ENCODE data around the gene ZDHHC7. TPM values are rescaled to one million over a fixed set of nuclear protein-coding genes. Genes with fewer than 3 reads are reported as not detected.

ZDHHC7 gene
- polyA plus RNA-seq, 2 of the 4 experiments (the other 2 are of a cell fraction): 42.3 to 58.0 TPM

DNA sequence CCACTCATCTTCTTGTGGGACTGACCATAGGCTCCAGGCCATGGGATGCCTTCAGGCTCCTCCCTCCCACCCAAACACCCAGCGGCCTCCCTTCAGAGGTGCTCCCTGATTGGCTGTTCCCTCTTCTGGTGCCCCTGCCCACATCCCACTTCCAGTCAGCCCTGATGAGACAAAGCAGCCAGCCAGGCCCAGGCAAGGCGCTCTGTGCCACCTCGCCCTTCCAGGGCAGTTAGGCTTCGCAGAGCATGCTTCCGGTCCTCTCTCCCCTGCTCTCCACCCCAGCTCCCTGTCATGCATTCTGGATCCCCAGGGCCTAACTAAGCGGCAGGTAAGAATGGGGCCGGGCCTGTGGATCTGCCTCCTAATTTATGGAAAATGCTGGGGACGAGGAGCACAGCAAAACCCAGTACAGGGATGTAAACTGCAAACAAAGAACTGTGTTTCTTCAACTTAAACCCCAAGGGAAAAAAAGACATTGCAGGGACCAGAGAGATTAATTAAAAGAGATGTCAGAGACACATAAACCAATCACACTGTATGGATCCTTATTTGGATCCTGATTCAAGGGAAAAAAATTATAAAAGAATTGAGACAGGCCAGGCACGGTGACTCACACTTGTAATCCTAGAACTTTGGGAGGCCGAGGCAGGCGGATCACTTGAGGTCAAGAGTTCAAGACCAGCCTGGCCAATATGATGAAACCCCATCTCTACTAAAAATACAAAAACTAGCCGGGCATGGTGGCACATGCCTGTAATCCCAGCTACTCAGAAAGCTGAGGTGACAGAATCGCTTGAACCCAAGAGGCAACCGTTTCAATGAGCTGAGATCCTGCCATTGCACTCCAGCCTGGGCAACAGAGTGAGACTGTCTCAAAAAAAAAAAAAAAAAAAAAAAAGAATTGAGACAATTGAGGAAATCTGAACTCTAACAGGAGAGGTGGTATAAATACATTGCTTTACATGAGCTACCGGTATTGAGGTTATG lies 26.0 kb downstream of the ZDHHC7 start:
- POLR2A ChIA-PET: interaction anchor here (0.6 kb wide), 1 partner anchor 19 kb away, joined by 3 read pairs; no protein-coding TSS in a partner anchor
- peak in 1 of 2 experiments; percentile 56; a peak in 3 of 6 replicates for ATAC-seq

DNA sequence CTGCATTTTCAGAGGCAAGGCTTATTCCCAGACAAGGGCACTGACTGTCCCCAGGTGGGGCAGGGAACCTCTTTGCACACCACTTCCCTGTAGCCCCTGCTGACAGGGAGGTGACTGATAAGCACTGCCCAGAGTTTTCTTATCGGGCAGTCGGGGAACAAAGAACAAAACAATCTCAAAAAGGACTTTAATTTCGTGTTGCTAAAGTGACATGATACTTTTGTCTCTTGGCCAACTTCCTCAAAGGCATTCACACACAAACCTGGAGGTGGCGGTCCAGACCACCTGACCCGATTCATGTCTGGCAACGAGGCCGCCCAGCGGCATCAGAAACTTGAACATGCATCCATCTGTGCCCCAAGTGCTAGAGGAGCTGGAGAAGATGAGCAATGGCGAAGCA lies 28.9 kb downstream of the ZDHHC7 start:
- ATAC-seq: no peak
- DNase-seq (ENCODE audit: low read depth in 1 of 2, low spot score in 1 of 2): no peak
- FAIRE-seq: no peak
- 87% methylated on average over 9 of the region's 9 CpGs for WGBS (ENCODE audit: missing lambda C conversion rate)
- POLR2A ChIA-PET: interaction anchor here (1.4 kb wide), 1 partner anchor 12 kb away, joined by 4 read pairs; no protein-coding TSS in a partner anchor
- no peak overlapping the region for H3K4me2 ChIP-seq
- H3K4me1 ChIP-seq: peaks cover 23% of the 10 kb centered on the region
- CTCF ChIA-PET: interaction anchor here (0.8 to 5.4 kb wide), 9 partner anchors 12 to 244 kb away, joined by 3 to 49 read pairs (median 4); no protein-coding TSS in a partner anchor
- H3K27ac ChIP-seq: no peak overlapping the region; a peak in 1 of 6 replicates
- no peak overlapping the region for H3K4me3 ChIP-seq
- TF ChIP-seq POLR2A (IDR thresholded peaks at IDR 0.05; ENCODE audit: low read length) (no peak), EHMT2 (IDR thresholded peaks at IDR 0.05; ENCODE audit: low read depth) (no peak), HES2 (IDR thresholded peaks at IDR 0.05) (no peak), FOSL2 (IDR thresholded peaks at IDR 0.05) (no peak), FOSL2 (CRISPR knock-in tag; IDR thresholded peaks at IDR 0.05) (no peak)
- H3K9me3 ChIP-seq: no peaks in the 10 kb centered on the region

More for the DNA sequence above, 26.0 kb downstream of the ZDHHC7 start:
- DNase-seq (ENCODE audit: low read depth in 1 of 2, low spot score in 1 of 2) (peak in 1 of 2 experiments; percentile 33), FAIRE-seq (no peak)
- Histone ChIP-seq H3K4me3 (no peak overlapping the region), H3K9me3 (no peaks in the 10 kb centered on the region), H3K4me2 (peak overlapping the region; percentile 40), H3K27ac (peak overlapping the region; percentile 58 to 85), H3K4me1 (peaks cover 19% of the 10 kb centered on the region)
- 67% methylated on average over 15 of the region's 15 CpGs for WGBS (ENCODE audit: missing lambda C conversion rate)
- CTCF ChIA-PET: interaction anchor here (0.6 to 1.6 kb wide), 7 partner anchors 14 to 108 kb away, joined by 3 to 5 read pairs (median 3); partner anchors contain the start of gene KIAA0513
- TF ChIP-seq FOSL2 (IDR thresholded peaks at IDR 0.05) (no peak), FOSL2 (CRISPR knock-in tag; IDR thresholded peaks at IDR 0.05) (peak; percentile 61), HOXB5 (CRISPR knock-in tag; IDR thresholded peaks at IDR 0.05) (no peak), RFX5 (IDR thresholded peaks at IDR 0.05) (no peak), CEBPB (IDR thresholded peaks at IDR 0.05) (peak in 1 of 2 experiments; percentile 22; a peak in 1 of 4 replicates)

DNA sequence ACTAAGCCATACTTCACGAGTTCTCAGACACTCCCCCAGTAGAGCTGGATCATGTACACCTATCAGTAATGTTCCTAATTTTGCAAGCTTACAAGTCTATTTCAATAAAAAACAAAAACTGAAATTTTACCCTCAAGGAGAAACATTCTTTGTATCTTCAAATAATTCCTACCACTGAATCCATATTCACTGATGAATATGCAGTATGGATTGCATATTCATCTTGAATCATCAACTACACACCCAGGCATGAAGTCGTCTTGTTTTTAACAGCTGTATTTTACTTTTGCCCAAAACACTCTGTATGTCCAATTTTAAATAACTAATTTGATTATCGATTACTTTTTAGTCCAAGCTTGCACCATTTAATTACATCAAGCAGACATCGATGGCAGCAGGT lies 31.8 kb downstream of the ZDHHC7 start:
- Histone ChIP-seq H3K4me2 (no peak overlapping the region), H3K9me3 (no peaks in the 10 kb centered on the region), H3K27ac (no peak overlapping the region), H3K4me3 (no peak overlapping the region), H3K4me1 (peaks cover 4% of the 10 kb centered on the region; the same call in 1 of the 3 replicates)
- POLR2A ChIA-PET: no interaction called here
- DNase-seq (ENCODE audit: low read depth in 1 of 2, low spot score in 1 of 2): no peak
- no peak for ATAC-seq
- CTCF ChIA-PET: interaction anchor here (0.6 to 19.5 kb wide), 6 partner anchors 9 to 253 kb away, joined by 3 to 452 read pairs (median 4); no protein-coding TSS in a partner anchor
- FAIRE-seq: no peak
- 81% methylated on average over 4 of the region's 4 CpGs for WGBS (ENCODE audit: missing lambda C conversion rate)
- TF ChIP-seq TP53 (CRISPR knock-in tag; IDR thresholded peaks at IDR 0.05) (no peak), ZSCAN20 (CRISPR knock-in tag; IDR thresholded peaks at IDR 0.05) (no peak), RARB (CRISPR knock-in tag; IDR thresholded peaks at IDR 0.05) (no peak), SREBF2 (IDR thresholded peaks at IDR 0.05) (no peak), ESRRA (IDR thresholded peaks at IDR 0.05; ENCODE audit: borderline replicate concordance, low read length) (no peak), EHMT2 (IDR thresholded peaks at IDR 0.05; ENCODE audit: low read depth) (no peak)
- TF ChIP-seq, protein P1, sequence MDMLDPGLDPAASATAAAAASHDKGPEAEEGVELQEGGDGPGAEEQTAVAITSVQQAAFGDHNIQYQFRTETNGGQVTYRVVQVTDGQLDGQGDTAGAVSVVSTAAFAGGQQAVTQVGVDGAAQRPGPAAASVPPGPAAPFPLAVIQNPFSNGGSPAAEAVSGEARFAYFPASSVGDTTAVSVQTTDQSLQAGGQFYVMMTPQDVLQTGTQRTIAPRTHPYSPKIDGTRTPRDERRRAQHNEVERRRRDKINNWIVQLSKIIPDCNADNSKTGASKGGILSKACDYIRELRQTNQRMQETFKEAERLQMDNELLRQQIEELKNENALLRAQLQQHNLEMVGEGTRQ (IDR thresholded peaks at IDR 0.05): no peak
- TF ChIP-seq, protein P2, sequence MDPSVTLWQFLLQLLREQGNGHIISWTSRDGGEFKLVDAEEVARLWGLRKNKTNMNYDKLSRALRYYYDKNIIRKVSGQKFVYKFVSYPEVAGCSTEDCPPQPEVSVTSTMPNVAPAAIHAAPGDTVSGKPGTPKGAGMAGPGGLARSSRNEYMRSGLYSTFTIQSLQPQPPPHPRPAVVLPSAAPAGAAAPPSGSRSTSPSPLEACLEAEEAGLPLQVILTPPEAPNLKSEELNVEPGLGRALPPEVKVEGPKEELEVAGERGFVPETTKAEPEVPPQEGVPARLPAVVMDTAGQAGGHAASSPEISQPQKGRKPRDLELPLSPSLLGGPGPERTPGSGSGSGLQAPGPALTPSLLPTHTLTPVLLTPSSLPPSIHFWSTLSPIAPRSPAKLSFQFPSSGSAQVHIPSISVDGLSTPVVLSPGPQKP (IDR thresholded peaks at IDR 0.05; ENCODE audit: low read depth, low read length): no peak
